Effector memory CD4-positive, alpha-beta T cell (primary cell): Measurements from ENCODE around the gene RNF112.

Source experiments
- DNase-seq, 3 donors: peaks; one replicate each; pipeline ENCODE4 v3.0.0-alpha.2; 2020
- H3K27ac ChIP-seq: 2 replicates; pipeline ENCODE4 v1.7.0; 2013; ENCODE audit warnings: mild to moderate bottlenecking, low read length, moderate library complexity; ENCODE audit not compliant: insufficient read depth, poor library complexity, severe bottlenecking
- H3K27me3 ChIP-seq: replicated peaks from 2 replicates; pipeline ENCODE4 v1.7.0; 2013; ENCODE audit warnings: mild to moderate bottlenecking, low read length; ENCODE audit not compliant: insufficient read depth, control insufficient read depth, poor library complexity, severe bottlenecking
- H3K36me3 ChIP-seq: 2 replicates; pipeline ENCODE4 v1.7.0; 2013; ENCODE audit warnings: mild to moderate bottlenecking, low read length, moderate library complexity; ENCODE audit not compliant: control insufficient read depth, insufficient read depth
- H3K4me1 ChIP-seq: 2 replicates; pipeline ENCODE4 v1.7.0; 2013; ENCODE audit warnings: low read length, mild to moderate bottlenecking; ENCODE audit not compliant: control insufficient read depth, insufficient read depth, poor library complexity, severe bottlenecking
- H3K4me3 ChIP-seq: 2 replicates; pipeline ENCODE4 v1.7.0; 2013; ENCODE audit warnings: low read length, low read depth, mild to moderate bottlenecking; ENCODE audit not compliant: insufficient read depth, poor library complexity, severe bottlenecking
- H3K9me3 ChIP-seq: 2 replicates; pipeline ENCODE4 v1.7.0; 2013; ENCODE audit warnings: mild to moderate bottlenecking, low read length, moderate library complexity; ENCODE audit not compliant: control insufficient read depth
- total RNA-seq, 3 donors: gene quantifications; one replicate each; lab custom pipeline; 2026; lab: John Stamatoyannopoulos, UW

The RNF112 gene
- 0.77 to 0.96 (median 0.86) reads per million in 3 donors for total RNA-seq

- H3K9me3 ChIP-seq, result no peaks in the 10 kb centered on the region
- H3K27ac ChIP-seq, result no peak within 1 kb of the TSS
- H3K4me1 ChIP-seq, result no peaks in the 10 kb centered on the region
- H3K36me3 ChIP-seq, result no peaks in the 10 kb centered on the region
- no peak for DNase-seq
- no peaks in the 10 kb centered on the region for H3K27me3 ChIP-seq
- H3K4me3 ChIP-seq, result no peak within 1 kb of the TSS
Observed at GRCh38 chr17:19410875-19411620, at the start of gene RNF112. RNF112 (plus strand) TSS chr17:19411232; CDS start chr17:19411409, 177 bp downstream.

- H3K4me1 ChIP-seq, result peaks cover 7% of the 10 kb centered on the region
- no peak for DNase-seq
- no peaks in the 10 kb centered on the region for H3K36me3 ChIP-seq
- H3K27me3 ChIP-seq, result no peaks in the 10 kb centered on the region
- H3K9me3 ChIP-seq, result no peaks in the 10 kb centered on the region
- no peak overlapping the region for H3K4me3 ChIP-seq
- no peak overlapping the region for H3K27ac ChIP-seq
Observed at GRCh38 chr17:19361326-19361725, 49.7 kb upstream of the RNF112 start.

- no peaks in the 10 kb centered on the region for H3K9me3 ChIP-seq
- peak overlapping the region; percentile 88 for H3K4me3 ChIP-seq
- H3K4me1 ChIP-seq, result peaks cover 7% of the 10 kb centered on the region
- DNase-seq, result no peak
- no peaks in the 10 kb centered on the region for H3K36me3 ChIP-seq
- no peaks in the 10 kb centered on the region for H3K27me3 ChIP-seq
- peak overlapping the region; percentile 74 for H3K27ac ChIP-seq
Observed at GRCh38 chr17:19361944-19362276, 49.1 kb upstream of the RNF112 start.

- H3K27me3 ChIP-seq, result no peaks in the 10 kb centered on the region
- no peaks in the 10 kb centered on the region for H3K9me3 ChIP-seq
- DNase-seq, result peak; percentile 93 to 94 (median 93)
- peaks cover 7% of the 10 kb centered on the region for H3K4me1 ChIP-seq
- H3K4me3 ChIP-seq, result peak within 1 kb of the TSS; percentile 88
- no peaks in the 10 kb centered on the region for H3K36me3 ChIP-seq
- peak within 1 kb of the TSS; percentile 74 for H3K27ac ChIP-seq
Observed at GRCh38 chr17:19362277-19363113, 48.5 kb upstream of the RNF112 start, which contains the start of gene B9D1. B9D1 (minus strand) TSS chr17:19362723; CDS start chr17:19362569, 154 bp downstream.

GRCh38 chr17:19363114-19363438 lies 48.0 kb upstream of the RNF112 start:
- peak overlapping the region; percentile 88 for H3K4me3 ChIP-seq
- H3K9me3 ChIP-seq, result no peaks in the 10 kb centered on the region
- no peak overlapping the region for H3K27ac ChIP-seq
- no peak for DNase-seq
- H3K4me1 ChIP-seq, result peaks cover 7% of the 10 kb centered on the region
- no peaks in the 10 kb centered on the region for H3K27me3 ChIP-seq
- no peaks in the 10 kb centered on the region for H3K36me3 ChIP-seq

GRCh38 chr17:19363460-19364035 lies 47.5 kb upstream of the RNF112 start:
- Histone ChIP-seq H3K9me3 (no peaks in the 10 kb centered on the region), H3K27me3 (no peaks in the 10 kb centered on the region)

GRCh38 chr17:19364699-19365498 lies 46.1 kb upstream of the RNF112 start:
- Histone ChIP-seq H3K4me1 (peaks cover 14% of the 10 kb centered on the region), H3K36me3 (no peaks in the 10 kb centered on the region), H3K27me3 (no peaks in the 10 kb centered on the region), H3K4me3 (no peak overlapping the region), H3K9me3 (no peaks in the 10 kb centered on the region), H3K27ac (no peak overlapping the region)
- DNase-seq, result no peak

More at GRCh38 chr17:19363460-19364035, 47.5 kb upstream of the RNF112 start:
- Histone ChIP-seq H3K36me3 (no peaks in the 10 kb centered on the region), H3K4me3 (no peak overlapping the region), H3K4me1 (peaks cover 7% of the 10 kb centered on the region), H3K27ac (no peak overlapping the region)
- no peak for DNase-seq

GRCh38 chr17:19365499-19365817 lies 45.6 kb upstream of the RNF112 start:
- Histone ChIP-seq H3K9me3 (no peaks in the 10 kb centered on the region), H3K27ac (no peak overlapping the region), H3K4me1 (peaks cover 19% of the 10 kb centered on the region), H3K27me3 (no peaks in the 10 kb centered on the region), H3K4me3 (no peak overlapping the region), H3K36me3 (no peaks in the 10 kb centered on the region)
- DNase-seq, result no peak

GRCh38 chr17:19365833-19366636 lies 45.0 kb upstream of the RNF112 start:
- H3K27ac ChIP-seq, result no peak overlapping the region
- H3K9me3 ChIP-seq, result no peaks in the 10 kb centered on the region
- peaks cover 25% of the 10 kb centered on the region for H3K4me1 ChIP-seq
- no peaks in the 10 kb centered on the region for H3K36me3 ChIP-seq
- no peak overlapping the region for H3K4me3 ChIP-seq
- DNase-seq, result no peak
- H3K27me3 ChIP-seq, result no peaks in the 10 kb centered on the region
